ENCODE results near the gene BNC2.

BNC2 gene

DNA sequence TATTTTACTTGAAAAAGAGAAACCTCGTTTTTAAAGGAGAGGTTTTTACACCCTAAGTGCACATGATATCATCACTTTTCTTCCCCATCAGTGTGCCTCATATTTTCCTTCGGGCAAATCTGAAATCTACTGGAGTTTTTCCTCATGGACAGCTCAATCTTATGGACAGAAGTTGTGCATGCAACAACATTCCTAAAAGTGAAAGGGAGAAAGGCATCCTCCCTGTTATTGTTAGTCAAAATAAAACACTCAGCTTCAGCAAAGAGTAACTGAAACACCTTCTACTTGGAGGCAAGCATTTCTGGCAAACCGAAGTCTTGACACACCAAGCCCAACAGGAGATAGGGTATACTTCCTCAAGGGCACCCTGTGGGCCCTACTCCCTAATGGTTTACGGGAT is 217.9 kb downstream of the BNC2 start:
- TF ChIP-seq TCF12 (IDR thresholded peaks at IDR 0.05; ENCODE audit: low read depth) (no peak), ZBTB7A (IDR thresholded peaks at IDR 0.05; ENCODE audit: low read depth) (no peak), EGR1 (IDR thresholded peaks at IDR 0.05) (no peak), TAF1 (IDR thresholded peaks at IDR 0.05; ENCODE audit: low read depth) (no peak), REST (IDR thresholded peaks at IDR 0.05; ENCODE audit: low read depth) (no peak), CREB1 (IDR thresholded peaks at IDR 0.05; ENCODE audit: low read depth) (no peak)

DNA sequence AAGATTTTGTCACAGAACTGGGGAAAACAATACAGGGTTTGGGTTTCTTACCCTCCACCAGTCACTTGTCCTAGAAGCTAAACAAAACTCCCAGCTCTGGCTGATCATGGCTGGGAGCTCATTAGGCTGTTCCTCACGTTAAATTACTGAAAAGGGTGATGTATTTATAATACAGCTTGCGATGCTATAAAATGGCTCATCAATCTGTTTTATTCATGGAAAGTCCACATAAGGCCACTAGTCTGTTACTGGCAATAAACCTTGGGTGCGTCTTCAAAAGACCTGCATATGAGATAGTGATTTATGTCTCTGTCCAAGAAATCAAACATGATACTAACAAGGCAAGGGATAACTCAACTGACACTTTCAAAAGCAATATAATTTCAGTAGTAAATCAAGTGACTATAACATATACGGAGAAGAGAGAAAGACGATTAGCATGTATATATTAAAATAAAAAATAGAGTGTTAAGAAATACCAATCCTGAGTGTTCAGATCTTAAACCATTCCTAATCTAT is 219.0 kb downstream of the BNC2 start:
- TF ChIP-seq ZBTB7A (IDR thresholded peaks at IDR 0.05; ENCODE audit: low read depth) (no peak), TCF12 (IDR thresholded peaks at IDR 0.05; ENCODE audit: low read depth) (no peak), REST (IDR thresholded peaks at IDR 0.05; ENCODE audit: low read depth) (no peak), YY1 (IDR thresholded peaks at IDR 0.05; ENCODE audit: low read depth) (no peak), CEBPB (IDR thresholded peaks at IDR 0.05) (no peak), TAF1 (IDR thresholded peaks at IDR 0.05; ENCODE audit: low read depth) (no peak), RAD21 (IDR thresholded peaks at IDR 0.05; ENCODE audit: low read depth) (no peak), MAX (IDR thresholded peaks at IDR 0.05) (no peak), EGR1 (IDR thresholded peaks at IDR 0.05) (no peak), CREB1 (IDR thresholded peaks at IDR 0.05; ENCODE audit: low read depth) (no peak), NFIC (IDR thresholded peaks at IDR 0.05) (no peak), EP300 (IDR thresholded peaks at IDR 0.05; ENCODE audit: borderline replicate concordance) (no peak), FOXM1 (IDR thresholded peaks at IDR 0.05; ENCODE audit: borderline replicate concordance, low read depth) (no peak), TEAD4 (IDR thresholded peaks at IDR 0.05) (no peak)
- TF ChIP-seq, protein P1, sequence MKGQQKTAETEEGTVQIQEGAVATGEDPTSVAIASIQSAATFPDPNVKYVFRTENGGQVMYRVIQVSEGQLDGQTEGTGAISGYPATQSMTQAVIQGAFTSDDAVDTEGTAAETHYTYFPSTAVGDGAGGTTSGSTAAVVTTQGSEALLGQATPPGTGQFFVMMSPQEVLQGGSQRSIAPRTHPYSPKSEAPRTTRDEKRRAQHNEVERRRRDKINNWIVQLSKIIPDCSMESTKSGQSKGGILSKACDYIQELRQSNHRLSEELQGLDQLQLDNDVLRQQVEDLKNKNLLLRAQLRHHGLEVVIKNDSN (IDR thresholded peaks at IDR 0.05) = no peak

DNA sequence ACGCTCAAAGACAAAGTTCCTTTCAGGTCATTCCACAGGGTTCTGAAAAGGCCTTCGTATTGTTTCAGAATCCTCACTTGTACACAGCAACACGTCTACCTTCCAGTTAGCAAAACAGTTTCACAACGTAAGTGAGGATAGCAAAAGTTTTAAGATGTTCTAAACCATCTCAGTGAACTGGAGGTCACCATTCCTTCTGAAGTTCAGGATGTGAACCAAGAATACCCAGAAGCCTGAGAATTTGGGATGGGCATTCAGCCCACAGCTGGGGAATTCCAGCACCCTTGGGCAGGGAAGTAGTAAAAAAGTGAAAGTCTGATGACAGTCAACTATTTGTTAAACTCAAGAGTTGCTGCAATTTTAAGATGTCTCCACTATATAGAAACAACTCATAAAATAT is 224.5 kb downstream of the BNC2 start:
- TF ChIP-seq TAF1 (IDR thresholded peaks at IDR 0.05; ENCODE audit: low read depth) = no peak
- TF ChIP-seq TCF12 (IDR thresholded peaks at IDR 0.05; ENCODE audit: low read depth) = no peak
- TF ChIP-seq EP300 (IDR thresholded peaks at IDR 0.05; ENCODE audit: borderline replicate concordance) = no peak
- TF ChIP-seq EGR1 (IDR thresholded peaks at IDR 0.05) = no peak
- TF ChIP-seq MAX (IDR thresholded peaks at IDR 0.05) = no peak
- no peak for TF ChIP-seq REST (IDR thresholded peaks at IDR 0.05; ENCODE audit: low read depth)
- no peak for TF ChIP-seq YY1 (IDR thresholded peaks at IDR 0.05; ENCODE audit: low read depth)

DNA sequence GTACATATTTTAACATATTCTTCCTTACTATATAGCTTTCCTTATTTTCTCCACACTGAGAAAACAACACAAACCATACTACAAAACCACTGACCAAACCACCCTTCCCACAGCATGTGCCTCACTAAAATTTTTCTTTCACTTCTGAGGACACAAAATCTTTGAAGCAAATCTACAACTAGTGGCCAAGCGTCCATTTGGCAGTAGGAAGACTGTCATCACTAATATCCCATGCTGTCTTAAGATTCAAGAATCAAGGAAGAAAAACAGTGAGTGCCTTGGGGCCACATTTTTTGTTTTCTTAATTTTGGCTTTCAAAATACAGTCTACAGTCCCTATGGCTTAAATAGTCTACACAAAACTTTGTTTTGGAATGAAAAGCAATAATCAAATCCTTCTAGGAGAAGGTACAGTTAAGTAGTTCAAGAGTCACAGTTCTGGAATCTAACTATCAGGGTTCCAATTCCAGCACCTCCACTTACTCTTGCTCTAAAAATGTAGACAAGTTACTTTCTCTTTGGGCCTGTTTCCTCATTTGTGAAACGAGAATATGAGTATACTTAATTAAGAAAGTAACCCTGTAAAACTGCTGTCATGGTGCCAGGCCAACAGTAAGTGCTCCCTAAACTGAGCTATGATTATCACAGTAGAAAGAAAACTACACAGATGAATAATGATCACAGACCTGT is 227.9 kb downstream of the BNC2 start:
- no peak for TF ChIP-seq MAX (IDR thresholded peaks at IDR 0.05)
- TF ChIP-seq FOXM1 (IDR thresholded peaks at IDR 0.05; ENCODE audit: borderline replicate concordance, low read depth) = no peak
- TF ChIP-seq TCF12 (IDR thresholded peaks at IDR 0.05; ENCODE audit: low read depth) = no peak
- TF ChIP-seq YY1 (IDR thresholded peaks at IDR 0.05; ENCODE audit: low read depth) = no peak
- no peak for TF ChIP-seq RAD21 (IDR thresholded peaks at IDR 0.05; ENCODE audit: low read depth)
- TF ChIP-seq EP300 (IDR thresholded peaks at IDR 0.05; ENCODE audit: borderline replicate concordance) = no peak
- TF ChIP-seq TAF1 (IDR thresholded peaks at IDR 0.05; ENCODE audit: low read depth) = no peak
- TF ChIP-seq REST (IDR thresholded peaks at IDR 0.05; ENCODE audit: low read depth) = no peak
- no peak for TF ChIP-seq EGR1 (IDR thresholded peaks at IDR 0.05)
- no peak for TF ChIP-seq ZBTB7A (IDR thresholded peaks at IDR 0.05; ENCODE audit: low read depth)
- TF ChIP-seq CREB1 (IDR thresholded peaks at IDR 0.05; ENCODE audit: low read depth) = no peak
- no peak for TF ChIP-seq CEBPB (IDR thresholded peaks at IDR 0.05)
- no peak for TF ChIP-seq NFIC (IDR thresholded peaks at IDR 0.05)
- no peak for TF ChIP-seq TEAD4 (IDR thresholded peaks at IDR 0.05)
- TF ChIP-seq, protein P1 (IDR thresholded peaks at IDR 0.05) = no peak

All from Ishikawa (cell line).